Measurements from ENCODE around the gene LY6G5B. TPM values are rescaled to one million over a fixed set of nuclear protein-coding genes. Genes with fewer than 3 reads are reported as not detected.

The LY6G5B gene
- total and polyA plus RNA-seq, 2 donors (not counting 1 experiment from before 2014, with no cell fraction given) = 28.4 to 44.2 TPM

GRCh38 chr6:31715022-31715958 is 45.5 kb downstream of the LY6G5B start, which contains the start of gene LY6G6D:
TSS of gene LY6G6D (plus strand) at chr6:31715348. CDS start at chr6:31715356, 8 bp downstream.
- DNase-seq (no peak), ATAC-seq (ENCODE audit: low read depth) (no peak)
- H3K4me2 ChIP-seq (replicated peaks; ENCODE audit: low read depth, low read length, poor library complexity, severe bottlenecking) = no peak within 1 kb of the TSS
- no peak within 1 kb of the TSS for H3K27ac ChIP-seq (ENCODE audit: low read length in 2 of 2)
- Mint-ChIP-seq H3K4me3 (no peak within 1 kb of the TSS), H3K4me1 (peaks cover 14% of the 10 kb centered on the region), H3K27ac (no peak within 1 kb of the TSS), H3K27me3 (peaks cover 3% of the 10 kb centered on the region), H3K9me3 (ENCODE audit: insufficient read depth) (no peaks in the 10 kb centered on the region)
- H2AFZ ChIP-seq (ENCODE audit: insufficient read depth, low read depth, low read length, poor library complexity, severe bottlenecking) = no peak within 1 kb of the TSS
- intact Hi-C loops (cut with micrococcal nuclease) = no loop called here
- no peak within 1 kb of the TSS for H3K4me3 ChIP-seq (ENCODE audit: control extremely low read depth in 1 of 5, extremely low read depth in 1 of 5, insufficient read depth in 1 of 5, low read depth in 2 of 5, low read length in 4 of 5)
- no peaks in the 10 kb centered on the region for H3K9me3 ChIP-seq (ENCODE audit: control extremely low read depth in 1 of 3, control insufficient read depth in 2 of 3, insufficient read depth in 1 of 3, low read length in 2 of 3)
- TF ChIP-seq CTCF (IDR thresholded peaks at IDR 0.05) = no peak
- TF ChIP-seq EZH2 (IDR thresholded peaks at IDR 0.05; ENCODE audit: borderline replicate concordance, insufficient read depth, low read depth, low read length, poor library complexity, severe bottlenecking) = no peak
- H4K20me1 ChIP-seq (ENCODE audit: control insufficient read depth, insufficient read depth, low read length, poor library complexity, severe bottlenecking) = no peaks in the 10 kb centered on the region
- WGBS (ENCODE audit: insufficient coverage) = 88% methylated on average over 12 of the region's 16 CpGs
- CTCF ChIA-PET = interaction anchor here (0.7 to 3.3 kb wide), 3 partner anchors 10 to 54 kb away, joined by 3 to 10 read pairs (median 4); no protein-coding TSS in a partner anchor
- H3K9ac ChIP-seq (ENCODE audit: low read length) = no peak within 1 kb of the TSS
- H3K4me1 ChIP-seq (ENCODE audit: control insufficient read depth in 2 of 2, insufficient read depth in 2 of 2, low read length in 2 of 2) = peaks cover 10 to 16% of the 10 kb centered on the region in 2 donors
- H3K27me3 ChIP-seq (replicated peaks in 1 of 4; ENCODE audit: control extremely low read depth in 1 of 4, control insufficient read depth in 3 of 4, insufficient read depth in 4 of 4, low read length in 3 of 4) = no peaks in the 10 kb centered on the region
- H3K79me2 ChIP-seq (ENCODE audit: control insufficient read depth, insufficient read depth, low read length) = no peaks in the 10 kb centered on the region
- POLR2A ChIA-PET = interaction anchor here (0.6 to 0.7 kb wide), 2 partner anchors 21 to 63 kb away, joined by 3 to 7 read pairs; partner anchors contain the start of gene BAG6
- H3K36me3 ChIP-seq (replicated peaks in 1 of 2; ENCODE audit: control extremely low read depth in 1 of 2, control insufficient read depth in 1 of 2, extremely low read depth in 1 of 2, insufficient read depth in 2 of 2, low read length in 1 of 2) = no peaks in the 10 kb centered on the region
